ENCODE measurements around the gene PARD3B.

PARD3B gene

DNA sequence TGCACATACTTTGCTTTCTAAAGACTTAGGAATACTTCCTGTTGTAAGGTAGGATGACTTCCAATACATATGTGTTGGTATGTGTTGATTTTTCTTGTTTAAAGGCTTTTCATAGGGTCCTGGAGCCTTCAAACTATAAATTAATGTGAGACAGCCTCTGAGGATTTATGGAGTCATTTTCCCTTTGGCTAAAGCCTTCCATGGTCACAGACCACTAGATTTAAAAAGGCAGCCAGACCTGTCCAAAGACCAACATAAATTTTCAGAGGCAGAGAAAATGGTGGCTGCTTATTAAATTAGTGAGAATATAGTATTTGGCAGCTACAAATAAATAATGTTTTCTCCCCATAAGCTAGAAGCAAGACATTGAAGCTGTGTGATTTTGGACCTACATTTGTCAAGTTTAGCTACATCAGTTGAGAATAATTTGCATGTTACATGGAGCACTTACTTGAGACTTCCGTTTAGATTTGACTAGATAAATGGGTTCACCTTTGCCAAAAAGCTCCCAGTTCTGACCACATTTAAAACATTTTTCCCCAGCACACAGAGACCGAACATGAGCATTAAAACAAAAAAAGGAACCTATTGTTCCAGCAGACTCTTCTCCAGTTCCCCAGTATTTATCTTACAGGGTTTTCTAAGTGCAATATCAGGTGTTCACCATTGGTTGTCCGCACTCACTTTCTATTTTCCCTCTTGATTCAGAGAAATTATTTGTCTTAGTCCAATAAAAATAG is 402.9 kb downstream of the PARD3B start:
- DNase-seq (ENCODE audit: low spot score) = no peak

DNA sequence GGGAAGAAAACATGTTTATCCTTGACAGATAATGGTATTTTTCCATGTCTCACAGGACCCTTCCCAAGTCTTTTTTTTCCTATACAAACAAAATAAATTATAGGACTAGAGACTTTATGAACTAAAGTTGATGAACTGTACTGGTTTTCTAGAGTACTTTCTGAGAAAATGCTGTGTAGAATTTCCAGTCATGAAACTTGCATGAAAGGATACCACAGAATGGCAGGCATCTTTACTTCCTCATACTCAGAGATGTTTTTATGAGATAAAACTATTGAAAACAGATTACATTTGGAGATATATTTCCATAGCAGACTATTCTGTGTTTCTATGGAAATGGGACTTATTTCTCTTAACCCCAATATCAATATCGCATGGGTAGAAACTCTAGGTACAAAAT is 403.5 kb downstream of the PARD3B start:
- no peak for DNase-seq (ENCODE audit: low spot score)

DNA sequence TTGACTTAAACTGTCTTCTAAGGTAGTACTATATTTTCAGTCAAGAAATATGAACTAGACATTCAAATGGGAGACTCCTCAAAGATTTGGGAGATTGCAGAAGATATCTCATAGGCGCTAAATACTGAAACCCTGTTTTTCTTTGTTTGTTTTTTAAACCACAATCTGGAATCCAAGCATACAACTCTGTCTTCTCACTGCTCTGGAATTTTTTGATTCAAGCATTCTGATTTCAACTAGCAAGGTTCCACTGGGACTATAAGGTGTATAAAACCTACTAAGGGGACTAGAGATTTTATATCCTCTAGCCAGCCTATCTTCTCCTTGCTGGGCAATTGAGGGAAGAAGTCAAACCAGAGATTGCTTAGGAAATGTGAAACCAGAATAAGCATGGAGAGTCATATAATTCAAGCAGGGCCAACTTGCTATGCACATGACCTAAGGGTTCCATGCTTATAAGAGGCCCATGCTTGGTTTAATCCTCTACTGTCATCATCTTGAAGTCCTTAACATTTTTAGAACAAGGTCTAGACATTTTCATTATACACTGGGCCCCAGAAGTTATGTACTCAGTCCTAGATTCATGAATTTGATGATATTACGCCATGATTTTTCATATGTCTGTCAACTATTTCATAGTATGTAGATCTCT is 405.5 kb downstream of the PARD3B start:
- peak; percentile 32 for DNase-seq (ENCODE audit: low spot score)

DNA sequence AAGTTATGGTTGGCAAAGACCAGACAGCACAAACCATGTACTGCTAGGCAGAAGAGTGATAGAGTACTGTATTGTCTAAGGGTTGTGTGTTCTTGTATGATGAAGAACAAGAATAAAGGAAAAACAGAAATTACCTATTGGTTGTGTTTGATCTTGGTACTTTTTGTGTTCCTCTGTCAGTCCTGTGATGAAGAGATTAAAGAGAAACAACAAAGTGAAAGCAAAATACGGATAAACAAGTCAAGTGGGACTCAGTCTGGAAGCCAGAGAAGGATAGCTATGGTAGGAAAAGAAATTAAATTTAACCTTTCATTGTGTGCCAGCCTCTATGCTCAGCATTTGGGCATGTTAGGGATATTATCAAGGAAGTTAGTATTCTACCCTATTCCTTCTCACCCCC is 413.1 kb downstream of the PARD3B start:
- DNase-seq (ENCODE audit: low spot score) = no peak

DNA sequence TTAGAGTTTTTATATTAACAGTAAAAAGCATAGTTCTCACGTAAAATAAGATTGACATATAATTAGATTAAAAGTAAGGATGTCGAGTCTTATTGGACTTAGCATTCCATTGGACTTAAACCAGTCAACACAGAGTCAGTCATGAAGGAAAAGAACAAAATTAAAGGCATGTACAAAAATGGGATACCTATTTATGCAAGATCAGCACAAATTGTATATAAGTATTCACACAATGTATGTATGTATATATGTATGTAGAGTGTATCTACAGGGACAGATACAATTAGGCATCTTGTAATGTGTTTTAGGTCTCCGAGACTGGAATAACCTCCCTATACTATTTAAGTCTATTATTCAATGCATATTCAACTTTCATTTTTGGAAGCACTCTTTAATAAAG is 419.1 kb downstream of the PARD3B start:
- no peak for DNase-seq (ENCODE audit: low spot score)

DNA sequence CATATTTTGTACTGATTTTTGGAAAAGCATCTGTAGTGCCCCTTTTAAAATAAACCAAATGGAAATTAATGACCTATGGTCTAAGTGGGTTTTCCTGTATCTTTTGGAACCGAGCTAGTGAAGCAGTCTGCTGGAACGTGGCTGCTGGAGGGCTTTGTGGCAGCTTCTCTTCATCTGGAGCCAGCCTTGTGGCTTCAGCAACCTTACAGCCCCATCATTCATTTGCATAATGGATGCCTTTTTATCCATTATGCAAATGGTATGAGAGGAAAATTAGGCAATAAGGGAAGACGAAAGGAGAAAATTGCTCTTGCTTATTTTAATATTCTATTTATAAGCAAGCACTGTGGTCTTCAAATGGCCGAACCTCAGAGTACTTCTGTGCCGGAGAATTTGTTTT is 421.0 kb downstream of the PARD3B start:
- no peak for DNase-seq (ENCODE audit: low spot score)

DNA sequence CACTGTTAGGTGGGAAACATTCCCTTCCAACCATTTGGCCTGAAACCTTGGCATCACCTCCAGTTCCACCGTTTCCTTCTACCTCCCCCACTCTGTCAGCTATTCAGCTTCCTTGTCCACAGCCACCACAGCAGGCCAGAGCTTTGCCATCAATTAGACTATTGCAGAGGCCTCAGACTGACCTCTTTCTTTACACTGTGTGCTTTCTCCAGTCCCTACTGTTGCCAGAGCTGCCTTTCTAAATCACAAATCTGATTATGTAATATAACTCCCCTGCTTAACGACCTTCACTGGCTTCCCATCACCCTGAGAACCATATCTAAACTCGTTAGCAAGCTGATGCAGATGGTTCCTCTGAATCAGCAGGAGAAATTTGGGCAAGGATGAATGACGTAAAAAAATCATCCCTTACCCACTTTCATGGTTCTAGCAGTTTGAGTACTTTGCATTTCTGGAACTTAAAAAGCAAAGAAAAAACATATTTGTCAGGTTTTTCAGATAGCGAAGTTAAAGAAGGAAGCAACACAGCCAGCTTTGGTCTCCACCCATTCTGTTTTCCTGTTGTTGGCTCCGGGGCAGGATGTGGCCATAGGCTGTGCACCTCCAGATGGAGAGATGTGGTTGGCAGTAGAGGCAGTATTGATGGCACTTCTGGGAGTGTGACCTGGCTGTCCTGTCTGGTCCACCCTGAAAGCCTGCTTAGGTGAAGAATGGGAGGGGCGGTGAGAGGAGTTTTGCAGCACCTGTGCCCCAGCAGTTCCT is 422.1 kb downstream of the PARD3B start:
- DNase-seq (ENCODE audit: low spot score) = no peak

DNA sequence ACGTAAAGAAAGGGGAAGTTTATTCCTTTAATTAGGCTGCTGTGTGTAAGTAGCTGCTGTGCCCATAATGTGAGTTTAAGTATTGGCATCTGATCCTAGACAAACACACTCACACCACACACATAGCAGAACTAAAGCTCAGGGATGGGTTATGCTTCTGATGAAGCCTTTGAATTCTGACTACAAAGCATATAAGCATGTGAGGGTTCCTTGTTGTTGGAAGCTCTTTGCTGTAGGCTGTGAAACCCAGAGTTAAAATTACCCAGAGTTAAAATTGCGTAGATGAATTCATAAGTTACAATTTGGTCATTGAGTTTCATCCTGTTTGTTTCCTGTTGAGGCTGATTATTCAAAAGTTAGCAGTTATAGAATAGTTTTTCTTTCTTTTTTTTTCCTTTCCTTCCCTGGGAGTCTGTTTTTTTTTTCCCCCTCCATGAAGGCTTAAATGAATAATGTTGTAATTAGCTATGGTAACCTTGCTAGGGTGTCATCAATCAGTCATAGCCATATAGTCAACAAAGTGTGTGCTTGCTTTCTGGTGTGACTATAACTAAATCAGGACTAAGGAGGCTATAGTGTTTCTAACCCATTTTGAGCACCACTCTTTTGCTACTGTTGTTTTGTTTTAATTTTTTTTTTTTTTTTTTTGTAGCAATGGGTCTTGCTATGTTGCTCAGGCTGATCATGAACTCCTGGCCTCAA is 426.1 kb downstream of the PARD3B start:
- no peak for DNase-seq (ENCODE audit: low spot score)

DNA sequence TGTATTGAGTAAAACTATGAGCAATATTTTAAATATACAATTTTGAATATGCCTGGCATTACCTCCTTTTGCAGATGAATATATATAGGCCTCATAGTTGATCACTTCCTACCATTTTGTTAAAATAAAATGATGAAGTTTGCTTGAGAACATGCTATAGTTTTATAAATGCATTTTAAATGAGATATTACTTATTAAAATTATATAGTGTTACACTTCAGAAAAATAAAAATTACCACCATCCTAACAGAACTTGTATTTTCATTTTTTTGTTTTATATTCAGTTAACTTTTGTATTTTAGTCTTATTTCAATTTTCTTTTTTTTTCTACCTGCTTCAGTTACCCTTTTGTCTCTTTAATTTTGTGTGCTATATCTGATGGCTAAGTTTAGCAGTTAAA is 426.9 kb downstream of the PARD3B start:
- DNase-seq (ENCODE audit: low spot score) = no peak

DNA sequence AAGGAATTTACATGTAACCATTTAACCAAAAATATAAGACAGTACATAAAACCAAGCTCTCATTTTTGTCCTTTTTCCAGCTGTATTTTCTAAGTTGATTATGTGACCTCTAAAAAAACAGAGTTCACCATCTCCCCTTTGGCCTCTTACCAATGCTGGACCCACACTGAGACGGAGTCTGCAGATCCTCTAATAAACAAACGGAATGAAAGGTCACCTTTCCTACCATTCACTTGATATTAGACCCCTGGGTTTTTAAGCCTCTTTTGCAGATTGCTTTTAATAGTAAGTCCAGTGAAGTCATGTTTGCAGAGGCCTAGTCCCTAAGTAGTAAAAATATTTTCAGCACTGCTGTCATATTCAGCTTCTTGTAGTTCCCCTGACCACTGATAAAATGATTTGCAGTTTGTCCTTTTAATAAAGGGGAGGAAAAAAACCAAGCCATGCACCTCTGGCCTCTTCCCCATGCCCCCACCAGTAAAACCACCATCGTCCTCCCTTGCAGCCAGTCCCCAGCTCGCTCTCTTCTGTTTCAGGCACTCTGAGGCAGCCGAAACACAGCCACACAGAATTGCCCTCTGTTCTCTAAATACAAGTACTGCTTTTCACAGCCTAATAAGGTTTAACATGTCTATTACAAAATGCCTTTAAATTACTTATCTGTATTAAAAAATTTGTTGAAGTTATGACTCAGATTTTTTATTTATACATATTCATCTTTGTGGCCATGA is 427.5 kb downstream of the PARD3B start:
- no peak for DNase-seq (ENCODE audit: low spot score)

DNA sequence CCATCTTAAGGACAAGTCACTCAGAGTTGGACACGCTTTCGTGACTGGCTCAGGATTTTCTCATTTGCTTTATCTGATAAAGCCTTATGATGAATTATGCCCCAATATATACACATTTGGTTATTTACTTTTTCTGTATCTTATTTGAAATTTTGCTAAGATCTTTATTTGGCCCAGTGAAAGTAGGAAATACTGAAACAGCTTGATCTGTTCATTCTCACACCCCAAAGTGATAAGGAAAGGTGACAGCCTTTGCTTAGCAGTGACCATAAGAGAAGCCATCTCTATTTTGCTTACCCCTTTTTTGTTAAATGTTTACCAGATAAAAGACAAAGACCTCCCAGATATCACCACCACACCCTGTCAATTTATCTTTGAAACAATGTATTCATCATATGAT is 428.3 kb downstream of the PARD3B start:
- DNase-seq (ENCODE audit: low spot score) = no peak

DNA sequence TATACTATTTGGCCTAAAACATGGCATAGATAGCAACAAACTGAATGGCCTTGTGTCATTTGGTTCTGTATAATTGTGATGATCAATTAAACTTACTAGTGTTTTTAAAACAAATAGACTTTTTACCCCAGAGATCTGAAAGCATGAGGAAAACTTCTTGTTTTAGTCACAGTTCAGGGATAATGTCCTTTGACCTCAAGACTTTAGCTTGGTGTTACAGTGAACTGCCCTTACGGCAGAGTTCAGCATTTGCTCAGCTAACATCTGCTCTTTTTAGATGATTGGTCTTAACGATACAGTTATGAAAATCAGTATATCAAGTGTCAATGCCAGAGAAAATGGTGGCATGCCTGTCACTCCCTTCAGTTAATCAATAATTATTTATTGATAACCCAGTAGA is 429.2 kb downstream of the PARD3B start:
- DNase-seq (ENCODE audit: low spot score) = no peak

DNA sequence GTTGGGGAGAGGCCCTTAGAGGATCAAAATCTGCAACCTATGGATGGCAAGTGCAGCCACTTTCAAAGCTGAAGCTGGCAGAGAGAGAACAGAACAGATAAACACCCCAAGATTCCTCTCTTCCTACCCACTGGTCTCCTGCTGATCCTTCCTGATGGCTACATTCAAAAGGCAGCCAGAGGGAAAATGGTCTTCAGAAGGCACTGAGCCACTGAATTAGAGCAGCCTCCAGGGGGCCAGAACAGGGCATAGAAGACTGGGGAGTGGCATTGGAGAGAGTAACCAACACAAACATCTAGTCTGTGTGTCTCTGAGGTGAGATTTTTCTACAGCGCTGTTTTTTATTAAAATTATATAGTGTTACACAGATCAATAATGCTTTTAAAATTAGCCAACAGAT is 432.6 kb downstream of the PARD3B start:
- no peak for DNase-seq (ENCODE audit: low spot score)

DNA sequence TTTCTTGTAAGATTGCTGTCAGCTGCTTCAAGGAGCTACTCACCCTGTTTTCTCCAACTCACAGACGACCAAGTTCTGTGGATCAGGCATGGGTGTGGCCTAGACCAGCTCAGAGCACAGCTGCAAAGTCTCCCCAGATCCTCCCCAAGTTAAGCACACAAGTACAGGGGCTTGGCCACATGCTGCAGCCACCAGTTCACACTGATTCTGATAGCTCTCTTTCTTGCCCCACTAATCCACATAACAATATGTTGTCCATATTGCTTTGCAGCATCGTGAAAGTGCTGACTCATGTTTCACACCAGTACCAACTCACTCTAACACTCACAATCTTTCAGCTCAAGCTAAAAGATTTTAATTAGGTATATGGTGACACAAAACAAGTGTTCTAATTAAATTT is 437.0 kb downstream of the PARD3B start:
- DNase-seq (ENCODE audit: low spot score) = peak; percentile 14

DNA sequence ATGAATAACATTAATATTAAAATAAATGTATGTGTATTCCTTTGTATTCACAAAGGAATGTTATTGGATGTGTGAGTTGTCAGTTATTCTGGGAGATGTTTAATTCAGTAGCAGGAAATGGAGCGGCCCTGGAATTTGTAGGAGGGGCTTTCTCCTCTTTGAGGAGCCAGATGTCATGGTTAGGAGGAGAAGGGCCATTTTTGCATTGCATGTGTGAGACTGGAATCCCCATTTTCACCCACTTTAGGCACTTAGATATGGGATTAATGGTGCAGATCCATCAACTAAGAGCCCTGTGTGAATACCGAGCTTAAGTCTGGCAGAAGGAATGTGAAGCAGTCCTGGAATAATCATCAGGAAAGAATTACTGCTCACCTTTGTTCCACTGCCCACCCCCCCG is 439.2 kb downstream of the PARD3B start:
- no peak for DNase-seq (ENCODE audit: low spot score)

DNA sequence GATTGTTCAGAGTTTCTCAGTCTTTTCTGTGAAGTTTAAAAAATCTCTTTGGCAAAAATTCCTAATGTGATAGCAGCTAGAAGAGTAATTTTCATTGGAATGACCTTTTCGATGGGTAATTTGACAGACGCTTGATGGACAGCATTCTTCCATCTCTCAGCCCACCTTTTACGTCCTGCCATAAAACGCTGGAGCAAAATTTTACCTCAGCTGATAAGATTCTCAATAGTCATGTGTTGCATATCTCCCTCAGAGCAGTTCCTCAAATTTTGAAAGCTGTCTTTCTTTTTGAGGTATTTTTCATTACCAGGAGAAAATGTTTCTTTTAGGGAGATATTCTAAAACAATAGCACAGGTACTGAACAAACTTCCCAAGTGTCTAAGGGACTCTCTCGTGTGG is 441.4 kb downstream of the PARD3B start:
- no peak for DNase-seq (ENCODE audit: low spot score)

DNA sequence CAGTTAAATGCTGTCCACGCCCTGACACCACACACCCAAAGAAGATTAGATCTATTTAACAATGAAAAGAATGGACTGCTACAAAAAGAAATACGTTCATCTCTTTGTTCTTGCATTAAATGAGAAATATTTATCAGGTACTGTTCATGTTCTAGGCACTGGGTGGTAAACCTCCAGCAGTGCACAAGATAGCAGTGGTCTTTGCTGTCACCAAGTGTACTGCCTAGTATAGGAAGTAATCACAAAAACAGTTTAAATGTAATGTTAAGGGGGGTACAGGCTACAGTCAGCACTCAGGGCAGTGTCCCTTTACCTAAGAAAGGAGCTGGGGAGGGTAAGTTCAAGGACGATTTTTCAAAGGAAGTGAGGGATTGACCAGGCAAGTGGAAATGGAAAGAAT is 443.6 kb downstream of the PARD3B start:
- no peak for DNase-seq (ENCODE audit: low spot score)

DNA sequence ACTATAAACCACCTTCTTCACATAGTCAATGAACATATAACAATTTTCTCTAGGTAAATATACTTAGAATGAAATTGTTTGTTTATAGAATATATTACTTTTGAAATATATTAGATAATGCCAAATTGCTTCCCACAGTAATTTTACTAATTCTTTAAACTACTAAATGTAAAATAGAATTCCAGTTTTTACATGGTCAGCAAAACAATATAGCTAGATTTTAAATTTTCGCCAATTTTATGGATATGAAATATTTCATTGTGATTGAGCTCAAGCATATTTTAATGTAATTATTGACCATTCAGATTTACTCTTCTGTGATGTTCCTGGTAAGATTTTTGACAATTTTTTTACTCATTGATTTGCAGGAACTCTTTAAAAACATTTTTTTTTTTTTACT is 444.6 kb downstream of the PARD3B start:
- DNase-seq (ENCODE audit: low spot score) = no peak

DNA sequence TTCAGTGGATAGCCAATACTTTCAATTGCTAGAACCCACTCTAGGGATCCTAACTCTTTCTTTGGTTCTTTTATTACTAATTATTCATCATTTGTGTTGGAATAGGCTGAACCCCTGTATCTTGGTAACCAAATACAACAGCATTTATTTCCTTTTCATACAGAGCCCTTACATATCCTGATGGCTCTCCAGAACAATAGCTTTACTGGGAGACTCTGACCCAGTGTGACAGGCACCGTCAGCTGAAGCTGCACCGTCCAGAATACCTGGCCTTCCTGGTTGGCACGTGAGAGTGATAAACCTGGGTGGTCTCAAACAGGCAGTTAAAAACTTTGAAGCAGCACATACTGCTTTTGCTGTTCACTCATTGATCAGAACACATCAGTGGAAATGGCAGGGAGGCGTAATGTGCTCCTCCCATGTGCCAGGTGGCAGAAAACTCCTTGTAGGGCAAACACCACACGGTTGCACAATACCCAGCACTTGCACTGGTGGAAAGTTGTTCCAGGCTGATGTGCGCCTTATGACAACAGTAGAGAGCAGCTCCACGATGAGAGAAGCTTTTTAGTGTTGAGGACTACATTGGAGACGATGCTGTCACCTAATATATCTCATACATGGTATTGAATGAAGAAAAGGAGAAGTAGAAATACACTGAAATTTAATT is 456.2 kb downstream of the PARD3B start:
- no peak for DNase-seq (ENCODE audit: low spot score)

DNA sequence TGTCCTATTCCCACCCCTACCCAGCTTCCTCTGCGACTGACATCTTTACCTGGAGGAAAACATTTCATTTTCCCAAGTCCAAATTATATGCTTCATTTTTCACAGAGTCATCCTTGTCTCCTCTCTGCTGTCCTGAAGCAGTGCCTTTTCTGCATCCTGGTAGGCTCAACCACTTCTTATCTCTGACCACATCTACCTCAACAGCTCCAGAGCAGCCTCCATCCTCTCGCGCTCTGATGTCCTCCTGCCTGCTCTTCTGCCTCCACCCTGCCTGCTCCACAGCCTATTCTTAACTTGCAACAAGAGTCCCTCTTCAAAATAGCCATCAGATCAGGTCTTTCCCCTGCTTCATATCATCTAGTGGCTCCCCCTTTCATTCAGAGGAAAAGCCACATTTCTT is 457.1 kb downstream of the PARD3B start:
- DNase-seq (ENCODE audit: low spot score) = no peak

DNA sequence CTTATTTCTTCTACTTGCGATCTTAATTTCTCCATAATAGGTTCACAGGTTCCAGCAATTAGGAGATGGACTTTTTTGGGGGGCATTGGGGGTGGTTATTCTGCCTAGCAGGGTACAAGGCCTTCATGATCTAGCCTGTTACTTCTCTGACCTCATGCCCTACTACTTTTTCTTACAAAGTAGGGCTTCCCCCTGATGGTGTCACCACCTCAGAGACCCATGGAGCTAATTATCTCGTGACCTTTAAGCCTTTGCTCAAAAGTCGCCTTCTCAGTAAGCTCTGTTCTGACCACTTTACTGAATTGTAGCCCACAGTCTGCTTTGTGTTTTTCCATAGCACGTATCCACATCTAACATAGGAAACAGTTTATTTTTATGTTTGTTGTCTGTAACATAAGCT is 458.0 kb downstream of the PARD3B start:
- DNase-seq (ENCODE audit: low spot score) = no peak
